ENCODE data around the gene PTPRM.

PTPRM gene

GRCh38 chr18:8162802-8163201 is 595.7 kb downstream of the PTPRM start:
- DNase-seq (ENCODE audit: insufficient read length, low spot score) = no peak
- no peak for TF ChIP-seq PAX5 (IDR thresholded peaks at IDR 0.05; ENCODE audit: insufficient read depth, low read length, severe bottlenecking)
- TF ChIP-seq POLR2A (IDR thresholded peaks at IDR 0.05; ENCODE audit: low read depth, low read length) = no peak

GRCh38 chr18:8163286-8163959 is 596.3 kb downstream of the PTPRM start:
- FAIRE-seq (no peak), DNase-seq (ENCODE audit: insufficient read length, low spot score) (no peak)
- TF ChIP-seq PAX5 (IDR thresholded peaks at IDR 0.05; ENCODE audit: insufficient read depth, low read length, severe bottlenecking) = no peak
- no peak for TF ChIP-seq SPI1 (IDR thresholded peaks at IDR 0.05; ENCODE audit: low read depth, low read length)
- TF ChIP-seq TAF1 (IDR thresholded peaks at IDR 0.05; ENCODE audit: low read depth, low read length) = no peak
- no peak for TF ChIP-seq POU2F2 (IDR thresholded peaks at IDR 0.05; ENCODE audit: low read depth, low read length)
- no peak for TF ChIP-seq POLR2A (IDR thresholded peaks at IDR 0.05; ENCODE audit: low read depth, low read length)
- no peak for TF ChIP-seq POLR2AphosphoS5 (IDR thresholded peaks at IDR 0.05; ENCODE audit: low read depth, low read length)

More at GRCh38 chr18:8162802-8163201, 595.7 kb downstream of the PTPRM start:
- FAIRE-seq = no peak

DNA sequence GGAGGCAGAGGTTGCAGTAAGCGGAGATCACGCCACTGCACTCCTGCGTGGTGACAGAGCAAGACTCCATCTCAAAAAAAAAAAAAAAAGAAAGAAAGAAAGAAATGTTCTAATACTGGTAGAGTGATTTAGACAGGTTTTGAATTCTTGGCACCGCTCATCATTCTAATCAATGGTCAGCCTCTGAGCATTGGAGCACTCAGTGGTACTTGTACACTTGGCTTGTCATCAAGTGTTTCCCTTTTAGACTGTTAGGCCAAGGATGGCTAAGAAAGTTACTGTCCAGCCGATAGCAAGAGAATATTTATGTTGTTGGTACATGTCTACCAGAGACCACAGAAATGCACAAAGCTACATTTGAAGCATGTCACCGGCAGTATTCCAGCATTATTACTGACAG is 598.0 kb downstream of the PTPRM start:
- FAIRE-seq = no peak
- no peak for DNase-seq (ENCODE audit: insufficient read length, low spot score)
- TF ChIP-seq TAF1 (IDR thresholded peaks at IDR 0.05; ENCODE audit: low read depth, low read length) (no peak), PAX5 (IDR thresholded peaks at IDR 0.05; ENCODE audit: insufficient read depth, low read length, severe bottlenecking) (no peak), POU2F2 (IDR thresholded peaks at IDR 0.05; ENCODE audit: low read depth, low read length) (no peak)

DNA sequence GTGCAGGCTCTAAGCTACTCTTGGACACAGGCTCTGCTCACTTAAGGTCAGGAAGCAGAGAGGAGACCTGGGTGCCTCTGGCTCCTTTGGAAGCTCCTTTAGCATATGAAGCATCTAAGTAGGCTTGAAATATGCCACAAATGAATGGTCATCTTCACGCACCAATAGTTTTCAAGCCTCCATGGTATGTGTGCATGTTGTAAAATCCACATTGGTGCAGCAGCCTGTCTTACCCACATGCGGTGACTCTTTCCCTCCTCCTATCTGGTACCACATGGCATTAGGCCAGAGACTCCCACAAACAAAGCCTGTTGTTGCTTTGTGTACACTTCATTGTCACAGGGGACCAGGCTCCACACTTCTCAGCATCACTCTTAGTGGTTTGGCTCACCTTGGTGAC is 599.9 kb downstream of the PTPRM start:
- no peak for DNase-seq (ENCODE audit: insufficient read length, low spot score)
- no peak for FAIRE-seq
- TF ChIP-seq PAX5 (IDR thresholded peaks at IDR 0.05; ENCODE audit: insufficient read depth, low read length, severe bottlenecking) (no peak), TAF1 (IDR thresholded peaks at IDR 0.05; ENCODE audit: low read depth, low read length) (no peak), POLR2A (IDR thresholded peaks at IDR 0.05; ENCODE audit: low read depth, low read length) (no peak), POLR2AphosphoS5 (IDR thresholded peaks at IDR 0.05; ENCODE audit: low read depth, low read length) (no peak), SPI1 (IDR thresholded peaks at IDR 0.05; ENCODE audit: low read depth, low read length) (no peak), POU2F2 (IDR thresholded peaks at IDR 0.05; ENCODE audit: low read depth, low read length) (no peak)

DNA sequence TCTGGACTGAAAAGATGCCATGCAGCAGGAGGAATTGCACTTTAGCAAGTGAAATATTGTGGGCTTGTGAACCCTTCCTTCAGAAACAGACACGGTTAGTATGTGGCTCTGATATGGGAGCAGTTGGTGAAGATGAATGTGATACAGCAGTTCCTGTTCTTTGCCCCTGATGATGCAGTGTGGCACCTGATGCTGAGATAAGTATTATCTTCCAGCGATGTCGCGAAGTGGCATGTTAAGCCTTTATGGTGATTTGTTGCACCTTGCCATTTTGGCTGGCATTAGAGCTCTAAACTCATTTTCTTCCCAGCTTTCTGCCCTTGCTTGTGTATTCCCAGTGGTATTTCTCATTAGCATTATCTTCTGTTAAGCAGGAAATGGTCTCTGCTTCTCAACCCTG is 600.6 kb downstream of the PTPRM start:
- DNase-seq (ENCODE audit: insufficient read length, low spot score) = no peak
- no peak for FAIRE-seq
- TF ChIP-seq SPI1 (IDR thresholded peaks at IDR 0.05; ENCODE audit: low read depth, low read length) (no peak), POU2F2 (IDR thresholded peaks at IDR 0.05; ENCODE audit: low read depth, low read length) (no peak), PAX5 (IDR thresholded peaks at IDR 0.05; ENCODE audit: insufficient read depth, low read length, severe bottlenecking) (no peak), POLR2AphosphoS5 (IDR thresholded peaks at IDR 0.05; ENCODE audit: low read depth, low read length) (no peak), TAF1 (IDR thresholded peaks at IDR 0.05; ENCODE audit: low read depth, low read length) (no peak), POLR2A (IDR thresholded peaks at IDR 0.05; ENCODE audit: low read depth, low read length) (no peak)

GRCh38 chr18:8169722-8170121 is 602.6 kb downstream of the PTPRM start:
- TF ChIP-seq POLR2AphosphoS5 (IDR thresholded peaks at IDR 0.05; ENCODE audit: low read depth, low read length) (no peak), POLR2A (IDR thresholded peaks at IDR 0.05; ENCODE audit: low read depth, low read length) (no peak), POU2F2 (IDR thresholded peaks at IDR 0.05; ENCODE audit: low read depth, low read length) (no peak), PAX5 (IDR thresholded peaks at IDR 0.05; ENCODE audit: insufficient read depth, low read length, severe bottlenecking) (no peak), TAF1 (IDR thresholded peaks at IDR 0.05; ENCODE audit: low read depth, low read length) (no peak), SPI1 (IDR thresholded peaks at IDR 0.05; ENCODE audit: low read depth, low read length) (no peak)
- DNase-seq (ENCODE audit: insufficient read length, low spot score) (no peak), FAIRE-seq (no peak)

- no peak for DNase-seq (ENCODE audit: insufficient read length, low spot score)
- FAIRE-seq = no peak
- TF ChIP-seq TAF1 (IDR thresholded peaks at IDR 0.05; ENCODE audit: low read depth, low read length) (no peak), PAX5 (IDR thresholded peaks at IDR 0.05; ENCODE audit: insufficient read depth, low read length, severe bottlenecking) (no peak), POU2F2 (IDR thresholded peaks at IDR 0.05; ENCODE audit: low read depth, low read length) (no peak), SPI1 (IDR thresholded peaks at IDR 0.05; ENCODE audit: low read depth, low read length) (no peak), POLR2A (IDR thresholded peaks at IDR 0.05; ENCODE audit: low read depth, low read length) (no peak), POLR2AphosphoS5 (IDR thresholded peaks at IDR 0.05; ENCODE audit: low read depth, low read length) (no peak)
Observed at GRCh38 chr18:8174771-8175170, 607.7 kb downstream of the PTPRM start.

DNA sequence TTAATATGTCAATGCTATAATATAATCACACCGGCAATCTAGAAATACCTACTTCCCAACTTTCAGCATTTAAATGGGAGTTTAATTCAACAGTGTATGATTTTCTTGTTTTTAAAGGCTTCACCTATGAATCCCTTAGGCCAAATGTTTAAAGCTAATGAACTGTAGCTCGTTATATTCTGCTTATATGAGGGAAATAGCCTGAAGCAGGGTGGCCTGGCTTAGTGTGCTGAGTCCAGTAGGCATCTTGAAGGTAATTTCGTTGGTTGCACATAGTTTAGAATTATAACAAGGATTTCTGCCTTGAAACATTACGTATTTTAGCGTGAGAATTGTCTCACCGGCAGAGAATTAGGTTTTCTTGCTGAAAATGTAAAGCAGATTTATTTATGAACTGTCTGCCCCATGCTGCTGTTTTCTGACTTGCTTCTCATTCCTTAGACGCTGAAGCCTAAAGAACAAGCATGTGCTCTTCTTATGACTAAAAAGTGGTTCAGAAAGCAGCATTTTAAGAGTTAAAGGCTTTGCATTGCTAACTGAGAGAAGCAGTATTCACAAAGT is 608.5 kb downstream of the PTPRM start:
- no peak for FAIRE-seq

DNA sequence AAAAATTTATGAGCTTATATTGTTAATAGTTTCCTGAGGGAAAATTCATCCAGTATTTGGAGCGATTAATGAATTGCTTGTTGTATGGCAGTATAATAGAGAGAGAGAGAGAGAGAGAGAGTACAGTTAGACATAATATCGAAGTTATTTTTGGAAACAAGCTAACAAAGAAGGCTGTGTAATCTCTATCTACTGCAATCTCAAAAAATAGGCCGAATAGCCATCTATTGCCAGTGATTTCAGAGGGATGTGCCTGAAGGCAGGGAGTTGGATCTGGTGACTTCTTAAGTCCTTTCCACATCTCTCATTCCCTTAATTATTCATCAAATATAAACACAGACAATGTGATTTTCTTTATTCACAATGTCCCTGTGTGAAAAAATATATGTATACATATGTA is 609.0 kb downstream of the PTPRM start:
- TF ChIP-seq POU2F2 (IDR thresholded peaks at IDR 0.05; ENCODE audit: low read depth, low read length) (no peak), POLR2AphosphoS5 (IDR thresholded peaks at IDR 0.05; ENCODE audit: low read depth, low read length) (no peak), TAF1 (IDR thresholded peaks at IDR 0.05; ENCODE audit: low read depth, low read length) (no peak), POLR2A (IDR thresholded peaks at IDR 0.05; ENCODE audit: low read depth, low read length) (no peak), PAX5 (IDR thresholded peaks at IDR 0.05; ENCODE audit: insufficient read depth, low read length, severe bottlenecking) (no peak), SPI1 (IDR thresholded peaks at IDR 0.05; ENCODE audit: low read depth, low read length) (no peak)
- no peak for FAIRE-seq
- DNase-seq (ENCODE audit: insufficient read length, low spot score) = no peak

More for the DNA sequence above, 608.5 kb downstream of the PTPRM start:
- no peak for DNase-seq (ENCODE audit: insufficient read length, low spot score)
- TF ChIP-seq POLR2AphosphoS5 (IDR thresholded peaks at IDR 0.05; ENCODE audit: low read depth, low read length) (no peak), POU2F2 (IDR thresholded peaks at IDR 0.05; ENCODE audit: low read depth, low read length) (no peak), SPI1 (IDR thresholded peaks at IDR 0.05; ENCODE audit: low read depth, low read length) (no peak), POLR2A (IDR thresholded peaks at IDR 0.05; ENCODE audit: low read depth, low read length) (no peak)

- no peak for FAIRE-seq
- DNase-seq (ENCODE audit: insufficient read length, low spot score) = no peak
- TF ChIP-seq PAX5 (IDR thresholded peaks at IDR 0.05; ENCODE audit: insufficient read depth, low read length, severe bottlenecking) (no peak), POLR2AphosphoS5 (IDR thresholded peaks at IDR 0.05; ENCODE audit: low read depth, low read length) (no peak), TAF1 (IDR thresholded peaks at IDR 0.05; ENCODE audit: low read depth, low read length) (no peak), POU2F2 (IDR thresholded peaks at IDR 0.05; ENCODE audit: low read depth, low read length) (no peak), POLR2A (IDR thresholded peaks at IDR 0.05; ENCODE audit: low read depth, low read length) (no peak), SPI1 (IDR thresholded peaks at IDR 0.05; ENCODE audit: low read depth, low read length) (no peak)
Observed at GRCh38 chr18:8176554-8176953, 609.4 kb downstream of the PTPRM start.

Data from GM12891 (cell line).